ENCODE results near the gene HAPLN1.

Gene HAPLN1

GRCh38 chr5:83633285-83633684 lies 87.4 kb downstream of the HAPLN1 start:
- no peak for DNase-seq

- no peak for DNase-seq
Observed at GRCh38 chr5:83632874-83633273, 87.8 kb downstream of the HAPLN1 start.

- no peak for DNase-seq
Observed at GRCh38 chr5:83628360-83628759, 92.3 kb downstream of the HAPLN1 start.

DNA sequence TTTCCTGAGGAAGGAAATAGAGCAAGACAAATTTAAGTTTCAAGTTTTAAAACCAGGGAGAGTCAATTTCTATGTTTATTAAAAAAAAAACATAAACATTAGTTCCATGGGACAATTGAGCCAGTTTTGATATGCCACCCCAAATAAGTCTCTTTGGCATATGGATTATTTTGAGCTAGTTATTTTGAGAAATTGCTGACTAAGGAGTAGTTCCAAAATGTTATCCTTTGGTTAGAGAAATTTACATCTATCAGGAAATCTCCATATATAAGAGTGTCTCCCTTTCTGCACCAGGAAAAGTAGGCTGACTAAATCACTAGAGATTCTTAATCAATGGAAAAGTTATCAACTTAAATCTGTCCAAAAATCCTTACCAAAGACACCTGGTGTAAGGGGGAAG lies 105.8 kb downstream of the HAPLN1 start:
- no peak for DNase-seq

GRCh38 chr5:83608122-83608521 lies 112.5 kb downstream of the HAPLN1 start:
- peak; percentile 6 for DNase-seq

DNA sequence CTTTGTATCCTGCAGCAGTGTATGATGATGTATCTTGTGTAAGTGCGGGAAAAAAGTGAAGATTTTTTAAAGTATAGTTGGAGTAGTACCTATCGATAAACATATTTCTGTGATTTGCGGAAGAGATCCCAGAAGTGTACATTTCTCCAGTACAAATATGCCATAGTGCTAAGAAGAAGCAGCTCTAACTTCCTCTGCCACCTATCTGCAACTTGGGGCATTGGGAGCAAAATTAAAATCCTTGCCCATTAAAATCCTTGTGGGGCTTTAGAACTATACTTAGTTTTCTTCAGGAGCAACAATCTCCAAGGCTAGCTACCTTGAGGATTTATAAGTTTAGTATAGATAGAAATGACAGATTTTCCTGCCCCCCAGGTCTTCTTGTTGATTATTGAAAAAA lies 125.4 kb downstream of the HAPLN1 start:
- no peak for DNase-seq

DNA sequence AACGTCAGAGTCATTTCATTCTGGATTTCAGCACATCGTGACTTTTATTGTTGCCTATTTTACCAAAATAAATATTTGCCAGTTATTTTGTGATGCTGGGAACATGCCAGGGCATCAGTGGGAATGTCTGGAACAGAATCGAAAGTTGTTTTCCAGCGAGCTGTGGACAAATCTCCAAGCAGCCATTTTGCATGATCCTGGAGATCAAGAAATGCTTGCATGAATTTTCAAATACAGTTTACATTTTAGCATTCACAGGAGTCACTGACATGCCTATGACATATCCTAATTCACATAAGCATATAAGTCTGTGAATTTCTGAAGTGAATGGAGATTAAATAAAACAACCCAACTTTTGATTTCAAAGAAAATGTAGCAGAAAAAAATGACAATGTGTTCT lies 129.7 kb downstream of the HAPLN1 start:
- DNase-seq: no peak

GRCh38 chr5:83589786-83590185 lies 130.9 kb downstream of the HAPLN1 start:
- no peak for DNase-seq

Data from activated CD4-positive, alpha-beta T cell treated with anti-CD3 and anti-CD28 coated beads, Interleukin-10, Interleukin-2, amounts not matched to agents 100 ng/mL and 50 ng/mL, durations not matched to agents 16 hours and 8 hours (primary cell).